H1 (cell line): ENCODE measurements around the gene SOCS7. TPM values are rescaled to one million over a fixed set of nuclear protein-coding genes. Genes with fewer than 3 reads are reported as not detected.

Experiments
- CTCF ChIA-PET: fragments of 300-600 bp; sonication (Branson Sonifier 250); formaldehyde crosslinking; loops from one replicate; lab custom pipeline; 2021; ENCODE audit not compliant: partially characterized antibody; lab: Charles Lee
- POLR2A ChIA-PET: fragments of 300-600 bp; sonication (Branson Sonifier 250); formaldehyde crosslinking; loops from one replicate; lab custom pipeline; 2021; ENCODE audit warnings: inconsistent platforms; ENCODE audit not compliant: partially characterized antibody; lab: Charles Lee
- DNase-seq, 2 experiments: peaks; one replicate each; pipeline versions ENCODE4 v3.0.0 to v3.0.0-alpha.2; 2010 to 2022; ENCODE audit warnings: low spot score in 2 of 2, low read depth in 1 of 2, mixed read lengths in 1 of 2
- FAIRE-seq: peaks from 2 replicates; lab custom pipeline; 2011; peaks lifted over from hg19 to GRCh38; lab: Jason Lieb, UNC
- H2AFZ ChIP-seq: 2 replicates; pipeline ENCODE4 v1.8.1; 2012; ENCODE audit warnings: low read length, inconsistent platforms
- H2AK5ac ChIP-seq: 2 replicates; pipeline ENCODE4 v1.6.1; 2013; ENCODE audit warnings: low read depth, low read length
- H2BK120ac ChIP-seq: replicated peaks from 2 replicates; pipeline ENCODE3; 2013; ENCODE audit warnings: low read depth, low read length, inconsistent platforms
- H2BK12ac ChIP-seq: 2 replicates; pipeline ENCODE4 v1.6.1; 2013; ENCODE audit warnings: low read depth, low read length
- H2BK15ac ChIP-seq: 2 replicates; pipeline ENCODE4 v1.6.1; 2013; ENCODE audit warnings: low read length
- H2BK20ac ChIP-seq: 2 replicates; pipeline ENCODE4 v1.6.1; 2013; ENCODE audit warnings: low read length
- H2BK5ac ChIP-seq: 2 replicates; pipeline ENCODE4 v1.6.1; 2013; ENCODE audit warnings: low read depth, low read length
- H3K14ac ChIP-seq: 2 replicates; pipeline ENCODE4 v1.6.1; 2013; ENCODE audit warnings: inconsistent platforms; ENCODE audit not compliant: insufficient read length
- H3K18ac ChIP-seq: 2 replicates; pipeline ENCODE4 v1.6.1; 2013; ENCODE audit warnings: low read length; ENCODE audit errors: extremely low read depth
- H3K23ac ChIP-seq: 2 replicates; pipeline ENCODE4 v1.6.1; 2013; ENCODE audit warnings: inconsistent platforms; ENCODE audit not compliant: insufficient read length
- H3K23me2 ChIP-seq: 2 replicates; pipeline ENCODE4 v1.6.1; 2013; ENCODE audit warnings: low read depth, low read length
- H3K27ac ChIP-seq: 2 replicates; pipeline ENCODE4 v1.6.1; 2011; ENCODE audit warnings: low read depth, low read length, inconsistent platforms
- H3K27me3 ChIP-seq, 4 experiments: replicated peaks in 1 of 4; 1 replicate in 1 of 4; 2 replicates in 3 of 4; pipeline versions ENCODE4 v1.6.1 to v1.8.1; 2011 to 2013; ENCODE audit warnings: low read length in 3 of 4, mild to moderate bottlenecking in 3 of 4, inconsistent platforms in 2 of 4, mixed read lengths in 2 of 4, moderate library complexity in 1 of 4; ENCODE audit not compliant: control insufficient read depth in 3 of 4, insufficient read depth in 3 of 4; ENCODE audit errors: extremely low read depth in 1 of 4
- H3K36me3 ChIP-seq, 4 experiments: 2 replicates each; pipeline versions ENCODE4 v1.6.1 to v1.8.1; 2011 to 2013; ENCODE audit warnings: mild to moderate bottlenecking in 4 of 4, low read length in 3 of 4, moderate library complexity in 2 of 4, control low read depth in 1 of 4, inconsistent platforms in 1 of 4; ENCODE audit not compliant: insufficient read depth in 4 of 4, control insufficient read depth in 2 of 4
- H3K4ac ChIP-seq: replicated peaks from 2 replicates; pipeline ENCODE3; 2013; ENCODE audit warnings: low read length, low read depth, mixed read lengths, inconsistent platforms; ENCODE audit not compliant: insufficient read length
- H3K4me1 ChIP-seq, 4 experiments: replicated peaks in 1 of 4; 1 replicate in 1 of 4; 2 replicates in 3 of 4; pipeline versions ENCODE4 v1.6.1 to v1.8.1; 2011 to 2013; ENCODE audit warnings: low read length in 3 of 4, inconsistent platforms in 2 of 4, mixed read lengths in 1 of 4; ENCODE audit not compliant: insufficient read depth in 4 of 4, control insufficient read depth in 3 of 4
- H3K4me2 ChIP-seq, 2 experiments: 2 replicates each; pipeline versions ENCODE4 v1.6.1 to v1.8.1; 2011 to 2013; ENCODE audit warnings: low read depth in 2 of 2, low read length in 2 of 2, control low read depth in 1 of 2, inconsistent platforms in 1 of 2, mild to moderate bottlenecking in 1 of 2; ENCODE audit not compliant: insufficient read depth in 1 of 2
- H3K4me3 ChIP-seq, 4 experiments: fragments of 200-600, 300-600 bp in 1 of 4; sonication (generic), shearing (Covaris generic), sonication (Bioruptor Twin) in 1 of 4; 2 replicates each; pipeline versions ENCODE4 v1.5.1 to v1.8.1; 2011 to 2016; ENCODE audit warnings: low read length in 4 of 4, low read depth in 3 of 4, control low read depth in 2 of 4, inconsistent platforms in 2 of 4, mild to moderate bottlenecking in 2 of 4, mixed read lengths in 1 of 4, moderate library complexity in 1 of 4; ENCODE audit not compliant: insufficient read depth in 2 of 4; ENCODE audit errors: extremely low read depth in 1 of 4
- H3K56ac ChIP-seq: replicated peaks from 2 replicates; pipeline ENCODE3; 2013; ENCODE audit warnings: low read depth, mild to moderate bottlenecking, mixed read lengths, low read length, inconsistent platforms; ENCODE audit not compliant: insufficient read length
- H3K79me1 ChIP-seq: 2 replicates; pipeline ENCODE4 v1.6.1; 2013; ENCODE audit warnings: low read depth, low read length, control low read depth
- H3K79me2 ChIP-seq, 2 experiments: 2 replicates each; pipeline versions ENCODE4 v1.6.1 to v1.8.1; 2012 to 2013; ENCODE audit warnings: low read length in 2 of 2, mild to moderate bottlenecking in 2 of 2, inconsistent platforms in 1 of 2; ENCODE audit not compliant: insufficient read depth in 2 of 2, control insufficient read depth in 1 of 2
- H3K9ac ChIP-seq, 4 experiments: replicated peaks in 1 of 4; 1 replicate in 1 of 4; 2 replicates in 3 of 4; pipeline versions ENCODE4 v1.6.1 to v1.8.1; 2011 to 2013; ENCODE audit warnings: low read depth in 3 of 4, low read length in 3 of 4, control low read depth in 2 of 4, mild to moderate bottlenecking in 2 of 4, moderate library complexity in 2 of 4, inconsistent platforms in 1 of 4; ENCODE audit errors: extremely low read depth in 1 of 4
- H3K9me3 ChIP-seq, 2 experiments: 2 replicates each; pipeline versions ENCODE4 v1.6.1 to v1.8.1; 2012 to 2013; ENCODE audit warnings: mild to moderate bottlenecking in 2 of 2, moderate library complexity in 2 of 2, control low read depth in 1 of 2, inconsistent platforms in 1 of 2, low read depth in 1 of 2, low read length in 1 of 2, mixed read lengths in 1 of 2; ENCODE audit not compliant: insufficient read depth in 2 of 2
- H4K20me1 ChIP-seq, 2 experiments: replicated peaks in 1 of 2; 2 replicates each; pipeline versions ENCODE3 to v1.8.1; 2011 to 2013; ENCODE audit warnings: inconsistent platforms in 2 of 2, low read length in 2 of 2, mild to moderate bottlenecking in 1 of 2; ENCODE audit not compliant: insufficient read depth in 2 of 2, control insufficient read depth in 1 of 2
- H4K5ac ChIP-seq: 2 replicates; pipeline ENCODE4 v1.6.1; 2013; ENCODE audit warnings: low read length, low read depth, mixed read lengths, inconsistent platforms; ENCODE audit not compliant: insufficient read length
- H4K8ac ChIP-seq: 2 replicates; pipeline ENCODE4 v1.8.0; 2013; ENCODE audit warnings: mild to moderate bottlenecking, moderate library complexity, low read length, inconsistent platforms; ENCODE audit not compliant: insufficient read depth; ENCODE audit errors: extremely low read depth
- H4K91ac ChIP-seq: replicated peaks from 2 replicates; pipeline ENCODE3; 2013; ENCODE audit warnings: low read length, mixed read lengths, inconsistent platforms; ENCODE audit not compliant: insufficient read length
- EP300 ChIP-seq, 2 experiments: IDR thresholded peaks; 1 replicate in 1 of 2; 2 replicates in 1 of 2; pipeline ENCODE4 v1.6.1; 2011 to 2012; ENCODE audit warnings: low read depth in 2 of 2, low read length in 2 of 2, mild to moderate bottlenecking in 2 of 2, borderline replicate concordance in 1 of 2, inconsistent platforms in 1 of 2, moderate library complexity in 1 of 2
- FOSL1 ChIP-seq: IDR thresholded peaks from 2 replicates; pipeline ENCODE4 v1.6.1; 2011; ENCODE audit warnings: mild to moderate bottlenecking, low read depth, low read length, moderate library complexity; ENCODE audit not compliant: insufficient read depth
- RAD21 ChIP-seq, 2 experiments: IDR thresholded peaks in 1 of 2; conservative IDR thresholded peaks in 1 of 2; 2 replicates each; pipeline ENCODE4 v1.6.1; 2011; ENCODE audit warnings: low read depth in 2 of 2, low read length in 2 of 2, improper control_type of control experiment in 1 of 2, inconsistent platforms in 1 of 2, mild to moderate bottlenecking in 1 of 2, moderate library complexity in 1 of 2
- SP4 ChIP-seq: IDR thresholded peaks from 2 replicates; pipeline ENCODE4 v1.6.1; 2012; ENCODE audit warnings: low read length, inconsistent platforms
- WGBS, 2 experiments: shearing (Covaris generic) in 1 of 2; methylation state at CpG; one replicate each; pipeline versions ENCODE4 v1.1.6 to v1.1.7; 2013 to 2015; ENCODE audit warnings: low lambda C conversion rate in 2 of 2, mixed read lengths in 2 of 2, inconsistent platforms in 1 of 2, low coverage in 1 of 2, missing lambda C conversion rate in 1 of 2; ENCODE audit not compliant: insufficient replicate concordance in 2 of 2, insufficient coverage in 1 of 2, insufficient read length in 1 of 2; ENCODE audit errors: extremely low coverage in 1 of 2, missing lambda C conversion rate in 1 of 2; 5-methylcytosine and 5-hydroxymethylcytosine counted together
- polyA plus RNA-seq, 7 experiments: library from polyadenylated mRNA; depleted of rRNA in 3 of 7; stranded (reverse) in 5 of 7; unstranded in 2 of 7; fragments of >200 nt in 5 of 7; fragments of 200-250 nt in 2 of 7; gene quantifications; 1 replicate in 5 of 7; 2 replicates in 1 of 7; 4 replicates in 1 of 7; pipeline versions ENCODE4 v1.2.1 to v1.2.3, GENCODE V29; 2011 to 2013; ENCODE audit warnings: missing spikeins in 2 of 7, mixed read lengths in 2 of 7
- total RNA-seq: library from RNA; stranded (reverse); fragmentation: NEBNext Ultra II Directional; extraction: Animal tissue kit (Norgen Biotek cat#: 25700); gene quantifications from 2 replicates; pipeline ENCODE4 v1.2.1, GENCODE V29; 2021
- TF ChIP-seq, protein P1 (sequence below): IDR thresholded peaks from 2 replicates; pipeline ENCODE4 v1.6.1; 2012; ENCODE audit warnings: inconsistent platforms

The SOCS7 gene
- total and polyA plus RNA-seq, 2 of the 8 experiments (the other 6 are each of a cell fraction or from before 2014, with no cell fraction given) = 13.5 to 26.9 TPM

GRCh38 chr17:38443356-38444031 lies 91.8 kb downstream of the SOCS7 start:
- Histone ChIP-seq H2BK5ac (peak overlapping the region; percentile 60; the same call in 1 of the 2 replicates), H3K18ac (peak overlapping the region; percentile 32), H2BK12ac (peak overlapping the region; percentile 90; the same call in 1 of the 2 replicates), H2AFZ (no peak overlapping the region), H3K23ac (no peak overlapping the region), H3K27ac (no peak overlapping the region), H3K79me1 (peaks cover 9% of the 10 kb centered on the region), H3K14ac (no peak overlapping the region), H2BK120ac (no peak overlapping the region), H3K56ac (no peak overlapping the region), H2BK20ac (peak overlapping the region; percentile 95; the same call in 1 of the 2 replicates), H3K27me3 (no peaks in the 10 kb centered on the region), H3K9ac (no peak overlapping the region), H3K9me3 (no peaks in the 10 kb centered on the region), H3K23me2 (no peaks in the 10 kb centered on the region), H4K91ac (peak overlapping the region; percentile 70), H2AK5ac (0 out of 2 replicates have a peak overlapping the region, but pooled peaks have one; percentile 90), H3K4me2 (no peak overlapping the region), H3K36me3 (no peaks in the 10 kb centered on the region), H3K4me1 (peaks cover 3 to 47% (median 29%) of the 10 kb centered on the region in 4 experiments), H4K20me1 (peaks cover 0 to 3% of the 10 kb centered on the region in 2 experiments), H4K5ac (no peak overlapping the region), H4K8ac (no peak overlapping the region), H3K79me2 (peaks cover 0 to 73% of the 10 kb centered on the region in 2 experiments; a peak in 2 of 4 replicates), H3K4me3 (no peak overlapping the region), H2BK15ac (peak overlapping the region; percentile 98), H3K4ac (no peak overlapping the region)
- FAIRE-seq (no peak), DNase-seq (no peak)
- CTCF ChIA-PET = interaction anchor here (0.6 to 12.9 kb wide), 21 partner anchors 9 to 115 kb away, joined by 3 to 204 read pairs (median 6); partner anchors contain the start of genes ARHGAP23 and GPR179
- WGBS, 2 experiments = 53% methylated on average over 5 of the region's 7 CpGs; no CpG with 5 or more reads in 1 of the 2 experiments
- POLR2A ChIA-PET = interaction anchor here (1.1 to 10.5 kb wide), 6 partner anchors 7 to 21 kb away, joined by 3 to 107 read pairs (median 6); partner anchors contain the start of gene ARHGAP23
- TF ChIP-seq FOSL1 (no peak), RAD21 (IDR thresholded peaks at IDR 0.05 in 1 of 2, conservative IDR thresholded peaks at IDR 0.05 in 1 of 2; ENCODE audit: low read depth in 2 of 2, low read length in 2 of 2) (no peak), EP300 (IDR thresholded peaks at IDR 0.05; ENCODE audit: borderline replicate concordance in 1 of 2, low read depth in 2 of 2, low read length in 2 of 2) (no peak), SP4 (no peak)
- TF ChIP-seq, protein P1, sequence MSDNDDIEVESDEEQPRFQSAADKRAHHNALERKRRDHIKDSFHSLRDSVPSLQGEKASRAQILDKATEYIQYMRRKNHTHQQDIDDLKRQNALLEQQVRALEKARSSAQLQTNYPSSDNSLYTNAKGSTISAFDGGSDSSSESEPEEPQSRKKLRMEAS = no peak
